HEK293 (cell line): ENCODE data around the gene HOXC11.

ENCODE experiments used
- FEZF1 ChIP-seq: fragments of 450-650 bp; formaldehyde crosslinking; IDR thresholded peaks from 2 replicates; pipeline ENCODE4 v1.5.1; 2016; ENCODE audit warnings: missing biosample characterization, missing genetic modification characterization
- KLF16 ChIP-seq: fragments of 450-650 bp; formaldehyde crosslinking; IDR thresholded peaks from 2 replicates; pipeline ENCODE4 v1.5.1; 2017; ENCODE audit warnings: missing biosample characterization, missing genetic modification characterization
- KLF8 ChIP-seq: fragments of 450-650 bp; formaldehyde crosslinking; IDR thresholded peaks from 2 replicates; pipeline ENCODE4 v1.5.1; 2016; ENCODE audit warnings: missing biosample characterization, missing genetic modification characterization
- PRDM1 ChIP-seq: fragments of 450-650 bp; formaldehyde crosslinking; IDR thresholded peaks from 2 replicates; pipeline ENCODE4; 2016; ENCODE audit warnings: missing biosample characterization, missing genetic modification characterization
- ZBTB21 ChIP-seq: fragments of 450-650 bp; formaldehyde crosslinking; IDR thresholded peaks from 2 replicates; pipeline ENCODE4 v1.5.1; 2017; ENCODE audit warnings: missing biosample characterization, missing genetic modification characterization
- ZBTB8A ChIP-seq: fragments of 450-650 bp; formaldehyde crosslinking; IDR thresholded peaks from 2 replicates; pipeline ENCODE4 v1.5.1; 2016; ENCODE audit warnings: missing biosample characterization, missing genetic modification characterization
- ZNF140 ChIP-seq: fragments of 450-650 bp; formaldehyde crosslinking; IDR thresholded peaks from 2 replicates; pipeline ENCODE4 v1.5.1; 2016; ENCODE audit warnings: missing biosample characterization, missing genetic modification characterization
- ZNF221 ChIP-seq: fragments of 450-650 bp; formaldehyde crosslinking; IDR thresholded peaks from 2 replicates; pipeline ENCODE4 v1.5.1; 2017; ENCODE audit warnings: missing biosample characterization, missing genetic modification characterization, borderline replicate concordance
- ZNF248 ChIP-seq: fragments of 450-650 bp; formaldehyde crosslinking; IDR thresholded peaks from 2 replicates; pipeline ENCODE4 v1.5.1; 2017; ENCODE audit warnings: missing biosample characterization, missing genetic modification characterization
- ZNF324 ChIP-seq: fragments of 450-650 bp; formaldehyde crosslinking; IDR thresholded peaks from 2 replicates; pipeline ENCODE4 v1.5.1; 2016; ENCODE audit warnings: missing biosample characterization, missing genetic modification characterization
- ZNF350 ChIP-seq: fragments of 450-650 bp; formaldehyde crosslinking; IDR thresholded peaks from 2 replicates; pipeline ENCODE4 v1.5.0; 2017; ENCODE audit warnings: missing biosample characterization, mild to moderate bottlenecking, missing genetic modification characterization
- ZNF391 ChIP-seq: fragments of 450-650 bp; formaldehyde crosslinking; IDR thresholded peaks from 2 replicates; pipeline ENCODE4 v1.5.1; 2016; ENCODE audit warnings: low read depth, missing biosample characterization, missing genetic modification characterization, borderline replicate concordance
- ZNF426 ChIP-seq: fragments of 450-650 bp; formaldehyde crosslinking; IDR thresholded peaks from 2 replicates; pipeline ENCODE4 v1.5.1; 2017; ENCODE audit warnings: missing biosample characterization, missing genetic modification characterization, mild to moderate bottlenecking, inconsistent platforms, moderate library complexity
- ZNF48 ChIP-seq: fragments of 450-650 bp; formaldehyde crosslinking; IDR thresholded peaks from 2 replicates; pipeline ENCODE4 v1.5.1; 2016; ENCODE audit warnings: missing biosample characterization, missing genetic modification characterization
- ZNF585B ChIP-seq: fragments of 450-650 bp; formaldehyde crosslinking; IDR thresholded peaks from 2 replicates; pipeline ENCODE4 v1.5.1; 2016; ENCODE audit warnings: missing biosample characterization, missing genetic modification characterization
- ZNF629 ChIP-seq: fragments of 450-650 bp; formaldehyde crosslinking; IDR thresholded peaks from 2 replicates; pipeline ENCODE4 v1.5.1; 2017; ENCODE audit warnings: missing biosample characterization, missing genetic modification characterization
- ZNF776 ChIP-seq: fragments of 450-650 bp; formaldehyde crosslinking; IDR thresholded peaks from 2 replicates; pipeline ENCODE4 v1.5.0; 2017; ENCODE audit warnings: missing biosample characterization, missing genetic modification characterization, borderline replicate concordance
- ZSCAN23 ChIP-seq: fragments of 450-650 bp; formaldehyde crosslinking; IDR thresholded peaks from 2 replicates; pipeline ENCODE4 v1.5.1; 2016; ENCODE audit warnings: missing biosample characterization, missing genetic modification characterization
- ZXDB ChIP-seq: fragments of 450-650 bp; formaldehyde crosslinking; IDR thresholded peaks from 2 replicates; pipeline ENCODE4 v1.5.1; 2016; ENCODE audit warnings: missing biosample characterization, missing genetic modification characterization
- TF ChIP-seq, protein P1 (sequence below): fragments of 450-650 bp; formaldehyde crosslinking; IDR thresholded peaks from 2 replicates; pipeline ENCODE4 v1.5.1; 2016; ENCODE audit warnings: missing biosample characterization, missing genetic modification characterization
- TF ChIP-seq, protein P2 (sequence below): fragments of 450-650 bp; formaldehyde crosslinking; IDR thresholded peaks from 2 replicates; pipeline ENCODE4; 2016; ENCODE audit warnings: missing biosample characterization, missing genetic modification characterization
- TF ChIP-seq, protein P3 (sequence below): fragments of 450-650 bp; formaldehyde crosslinking; IDR thresholded peaks from 2 replicates; pipeline ENCODE4 v1.5.1; 2017; ENCODE audit warnings: missing biosample characterization, missing genetic modification characterization
- TF ChIP-seq, protein P4 (sequence below): fragments of 450-650 bp; formaldehyde crosslinking; IDR thresholded peaks from 2 replicates; pipeline ENCODE4 v1.5.1; 2016; ENCODE audit warnings: missing biosample characterization, missing genetic modification characterization, borderline replicate concordance
- TF ChIP-seq, protein P5 (sequence below): fragments of 450-650 bp; formaldehyde crosslinking; IDR thresholded peaks from 2 replicates; pipeline ENCODE4 v1.5.1; 2016; ENCODE audit warnings: missing biosample characterization, missing genetic modification characterization

The HOXC11 gene

DNA sequence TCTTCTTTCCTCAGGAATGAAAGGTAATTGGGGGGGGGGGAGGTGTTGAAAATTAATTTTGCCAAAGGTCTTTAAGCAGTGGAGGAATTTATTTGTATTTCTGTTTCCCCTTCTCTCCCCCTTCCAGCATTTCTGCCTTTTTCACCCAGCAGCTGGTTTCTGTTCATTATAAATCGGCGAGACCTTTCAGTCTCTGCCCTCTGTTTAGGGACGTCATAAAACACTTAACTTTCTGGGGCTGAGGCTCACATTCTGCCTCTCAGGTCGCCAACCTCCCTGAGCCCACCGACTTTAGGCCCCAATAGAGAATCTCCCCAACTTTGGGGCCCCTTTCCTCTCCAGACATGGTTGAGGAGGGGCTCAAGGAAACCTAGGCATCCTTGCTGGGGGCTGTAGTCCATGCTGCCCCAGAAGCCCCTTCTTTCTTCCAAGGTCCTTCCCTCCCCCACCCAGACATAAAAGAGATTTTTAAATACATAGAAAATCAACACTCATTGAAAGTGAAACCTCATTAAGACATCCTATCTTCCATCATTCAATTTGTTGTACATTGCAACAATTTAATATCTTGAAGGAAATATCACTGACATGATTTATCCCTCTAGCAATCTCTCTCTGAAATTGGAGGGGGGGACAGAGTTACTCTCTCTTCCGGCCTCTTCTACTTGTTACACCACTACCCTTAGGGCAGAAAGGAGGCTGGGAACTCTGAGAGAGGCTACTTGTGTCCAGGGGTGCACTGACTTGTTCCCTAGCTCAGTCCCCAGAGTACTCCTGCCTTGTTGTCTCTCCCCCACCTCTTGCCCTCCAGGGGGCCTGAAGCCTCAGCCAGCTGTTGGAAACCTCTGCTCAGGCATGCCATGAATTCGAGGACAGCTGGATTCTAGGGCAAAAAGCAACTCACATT, 52.8 kb downstream of the HOXC11 start (continued):
- TF ChIP-seq ZSCAN23 (tag by site-specific recombination), result no peak
- no peak for TF ChIP-seq KLF8 (tag by site-specific recombination)
- peak; percentile 42; the same call in 1 of the 2 replicates for TF ChIP-seq ZBTB8A (tag by site-specific recombination)
- TF ChIP-seq ZNF350, result no peak
- no peak for TF ChIP-seq ZNF48
- TF ChIP-seq, protein P1, sequence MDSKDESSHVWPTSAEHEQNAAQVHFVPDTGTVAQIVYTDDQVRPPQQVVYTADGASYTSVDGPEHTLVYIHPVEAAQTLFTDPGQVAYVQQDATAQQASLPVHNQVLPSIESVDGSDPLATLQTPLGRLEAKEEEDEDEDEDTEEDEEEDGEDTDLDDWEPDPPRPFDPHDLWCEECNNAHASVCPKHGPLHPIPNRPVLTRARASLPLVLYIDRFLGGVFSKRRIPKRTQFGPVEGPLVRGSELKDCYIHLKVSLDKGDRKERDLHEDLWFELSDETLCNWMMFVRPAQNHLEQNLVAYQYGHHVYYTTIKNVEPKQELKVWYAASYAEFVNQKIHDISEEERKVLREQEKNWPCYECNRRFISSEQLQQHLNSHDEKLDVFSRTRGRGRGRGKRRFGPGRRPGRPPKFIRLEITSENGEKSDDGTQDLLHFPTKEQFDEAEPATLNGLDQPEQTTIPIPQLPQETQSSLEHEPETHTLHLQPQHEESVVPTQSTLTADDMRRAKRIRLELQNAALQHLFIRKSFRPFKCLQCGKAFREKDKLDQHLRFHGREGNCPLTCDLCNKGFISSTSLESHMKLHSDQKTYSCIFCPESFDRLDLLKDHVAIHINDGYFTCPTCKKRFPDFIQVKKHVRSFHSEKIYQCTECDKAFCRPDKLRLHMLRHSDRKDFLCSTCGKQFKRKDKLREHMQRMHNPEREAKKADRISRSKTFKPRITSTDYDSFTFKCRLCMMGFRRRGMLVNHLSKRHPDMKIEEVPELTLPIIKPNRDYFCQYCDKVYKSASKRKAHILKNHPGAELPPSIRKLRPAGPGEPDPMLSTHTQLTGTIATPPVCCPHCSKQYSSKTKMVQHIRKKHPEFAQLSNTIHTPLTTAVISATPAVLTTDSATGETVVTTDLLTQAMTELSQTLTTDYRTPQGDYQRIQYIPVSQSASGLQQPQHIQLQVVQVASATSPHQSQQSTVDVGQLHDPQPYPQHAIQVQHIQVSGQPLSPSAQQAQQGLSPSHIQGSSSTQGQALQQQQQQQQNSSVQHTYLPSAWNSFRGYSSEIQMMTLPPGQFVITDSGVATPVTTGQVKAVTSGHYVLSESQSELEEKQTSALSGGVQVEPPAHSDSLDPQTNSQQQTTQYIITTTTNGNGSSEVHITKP (tag by site-specific recombination), result peak; percentile 33; the same call in 1 of the 2 replicates
- TF ChIP-seq ZBTB21 (tag by site-specific recombination), result no peak
- no peak for TF ChIP-seq FEZF1 (tag by site-specific recombination)
- TF ChIP-seq ZNF248 (tag by site-specific recombination), result no peak
- TF ChIP-seq ZNF324 (tag by site-specific recombination), result no peak
- TF ChIP-seq ZNF221 (tag by site-specific recombination), result no peak
- TF ChIP-seq, protein P2, sequence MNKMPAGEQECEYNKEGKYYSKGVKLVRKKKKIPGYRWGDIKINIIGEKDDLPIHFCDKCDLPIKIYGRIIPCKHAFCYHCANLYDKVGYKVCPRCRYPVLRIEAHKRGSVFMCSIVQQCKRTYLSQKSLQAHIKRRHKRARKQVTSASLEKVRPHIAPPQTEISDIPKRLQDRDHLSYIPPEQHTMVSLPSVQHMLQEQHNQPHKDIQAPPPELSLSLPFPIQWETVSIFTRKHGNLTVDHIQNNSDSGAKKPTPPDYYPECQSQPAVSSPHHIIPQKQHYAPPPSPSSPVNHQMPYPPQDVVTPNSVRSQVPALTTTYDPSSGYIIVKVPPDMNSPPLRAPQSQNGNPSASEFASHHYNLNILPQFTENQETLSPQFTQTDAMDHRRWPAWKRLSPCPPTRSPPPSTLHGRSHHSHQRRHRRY (tag by site-specific recombination), result no peak
- TF ChIP-seq ZNF140 (tag by site-specific recombination), result no peak
- no peak for TF ChIP-seq ZNF391
- peak; percentile 45; the same call in 1 of the 2 replicates for TF ChIP-seq PRDM1
- no peak for TF ChIP-seq ZNF776 (tag by site-specific recombination)
- TF ChIP-seq ZNF426 (tag by site-specific recombination), result no peak
- TF ChIP-seq, protein P3, sequence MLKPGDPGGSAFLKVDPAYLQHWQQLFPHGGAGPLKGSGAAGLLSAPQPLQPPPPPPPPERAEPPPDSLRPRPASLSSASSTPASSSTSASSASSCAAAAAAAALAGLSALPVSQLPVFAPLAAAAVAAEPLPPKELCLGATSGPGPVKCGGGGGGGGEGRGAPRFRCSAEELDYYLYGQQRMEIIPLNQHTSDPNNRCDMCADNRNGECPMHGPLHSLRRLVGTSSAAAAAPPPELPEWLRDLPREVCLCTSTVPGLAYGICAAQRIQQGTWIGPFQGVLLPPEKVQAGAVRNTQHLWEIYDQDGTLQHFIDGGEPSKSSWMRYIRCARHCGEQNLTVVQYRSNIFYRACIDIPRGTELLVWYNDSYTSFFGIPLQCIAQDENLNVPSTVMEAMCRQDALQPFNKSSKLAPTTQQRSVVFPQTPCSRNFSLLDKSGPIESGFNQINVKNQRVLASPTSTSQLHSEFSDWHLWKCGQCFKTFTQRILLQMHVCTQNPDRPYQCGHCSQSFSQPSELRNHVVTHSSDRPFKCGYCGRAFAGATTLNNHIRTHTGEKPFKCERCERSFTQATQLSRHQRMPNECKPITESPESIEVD (tag by site-specific recombination), result peak; percentile 43
- TF ChIP-seq, protein P4, sequence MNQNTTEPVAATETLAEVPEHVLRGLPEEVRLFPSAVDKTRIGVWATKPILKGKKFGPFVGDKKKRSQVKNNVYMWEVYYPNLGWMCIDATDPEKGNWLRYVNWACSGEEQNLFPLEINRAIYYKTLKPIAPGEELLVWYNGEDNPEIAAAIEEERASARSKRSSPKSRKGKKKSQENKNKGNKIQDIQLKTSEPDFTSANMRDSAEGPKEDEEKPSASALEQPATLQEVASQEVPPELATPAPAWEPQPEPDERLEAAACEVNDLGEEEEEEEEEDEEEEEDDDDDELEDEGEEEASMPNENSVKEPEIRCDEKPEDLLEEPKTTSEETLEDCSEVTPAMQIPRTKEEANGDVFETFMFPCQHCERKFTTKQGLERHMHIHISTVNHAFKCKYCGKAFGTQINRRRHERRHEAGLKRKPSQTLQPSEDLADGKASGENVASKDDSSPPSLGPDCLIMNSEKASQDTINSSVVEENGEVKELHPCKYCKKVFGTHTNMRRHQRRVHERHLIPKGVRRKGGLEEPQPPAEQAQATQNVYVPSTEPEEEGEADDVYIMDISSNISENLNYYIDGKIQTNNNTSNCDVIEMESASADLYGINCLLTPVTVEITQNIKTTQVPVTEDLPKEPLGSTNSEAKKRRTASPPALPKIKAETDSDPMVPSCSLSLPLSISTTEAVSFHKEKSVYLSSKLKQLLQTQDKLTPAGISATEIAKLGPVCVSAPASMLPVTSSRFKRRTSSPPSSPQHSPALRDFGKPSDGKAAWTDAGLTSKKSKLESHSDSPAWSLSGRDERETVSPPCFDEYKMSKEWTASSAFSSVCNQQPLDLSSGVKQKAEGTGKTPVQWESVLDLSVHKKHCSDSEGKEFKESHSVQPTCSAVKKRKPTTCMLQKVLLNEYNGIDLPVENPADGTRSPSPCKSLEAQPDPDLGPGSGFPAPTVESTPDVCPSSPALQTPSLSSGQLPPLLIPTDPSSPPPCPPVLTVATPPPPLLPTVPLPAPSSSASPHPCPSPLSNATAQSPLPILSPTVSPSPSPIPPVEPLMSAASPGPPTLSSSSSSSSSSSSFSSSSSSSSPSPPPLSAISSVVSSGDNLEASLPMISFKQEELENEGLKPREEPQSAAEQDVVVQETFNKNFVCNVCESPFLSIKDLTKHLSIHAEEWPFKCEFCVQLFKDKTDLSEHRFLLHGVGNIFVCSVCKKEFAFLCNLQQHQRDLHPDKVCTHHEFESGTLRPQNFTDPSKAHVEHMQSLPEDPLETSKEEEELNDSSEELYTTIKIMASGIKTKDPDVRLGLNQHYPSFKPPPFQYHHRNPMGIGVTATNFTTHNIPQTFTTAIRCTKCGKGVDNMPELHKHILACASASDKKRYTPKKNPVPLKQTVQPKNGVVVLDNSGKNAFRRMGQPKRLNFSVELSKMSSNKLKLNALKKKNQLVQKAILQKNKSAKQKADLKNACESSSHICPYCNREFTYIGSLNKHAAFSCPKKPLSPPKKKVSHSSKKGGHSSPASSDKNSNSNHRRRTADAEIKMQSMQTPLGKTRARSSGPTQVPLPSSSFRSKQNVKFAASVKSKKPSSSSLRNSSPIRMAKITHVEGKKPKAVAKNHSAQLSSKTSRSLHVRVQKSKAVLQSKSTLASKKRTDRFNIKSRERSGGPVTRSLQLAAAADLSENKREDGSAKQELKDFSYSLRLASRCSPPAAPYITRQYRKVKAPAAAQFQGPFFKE (tag by site-specific recombination), result no peak
- no peak for TF ChIP-seq ZNF585B (tag by site-specific recombination)
- TF ChIP-seq, protein P5, sequence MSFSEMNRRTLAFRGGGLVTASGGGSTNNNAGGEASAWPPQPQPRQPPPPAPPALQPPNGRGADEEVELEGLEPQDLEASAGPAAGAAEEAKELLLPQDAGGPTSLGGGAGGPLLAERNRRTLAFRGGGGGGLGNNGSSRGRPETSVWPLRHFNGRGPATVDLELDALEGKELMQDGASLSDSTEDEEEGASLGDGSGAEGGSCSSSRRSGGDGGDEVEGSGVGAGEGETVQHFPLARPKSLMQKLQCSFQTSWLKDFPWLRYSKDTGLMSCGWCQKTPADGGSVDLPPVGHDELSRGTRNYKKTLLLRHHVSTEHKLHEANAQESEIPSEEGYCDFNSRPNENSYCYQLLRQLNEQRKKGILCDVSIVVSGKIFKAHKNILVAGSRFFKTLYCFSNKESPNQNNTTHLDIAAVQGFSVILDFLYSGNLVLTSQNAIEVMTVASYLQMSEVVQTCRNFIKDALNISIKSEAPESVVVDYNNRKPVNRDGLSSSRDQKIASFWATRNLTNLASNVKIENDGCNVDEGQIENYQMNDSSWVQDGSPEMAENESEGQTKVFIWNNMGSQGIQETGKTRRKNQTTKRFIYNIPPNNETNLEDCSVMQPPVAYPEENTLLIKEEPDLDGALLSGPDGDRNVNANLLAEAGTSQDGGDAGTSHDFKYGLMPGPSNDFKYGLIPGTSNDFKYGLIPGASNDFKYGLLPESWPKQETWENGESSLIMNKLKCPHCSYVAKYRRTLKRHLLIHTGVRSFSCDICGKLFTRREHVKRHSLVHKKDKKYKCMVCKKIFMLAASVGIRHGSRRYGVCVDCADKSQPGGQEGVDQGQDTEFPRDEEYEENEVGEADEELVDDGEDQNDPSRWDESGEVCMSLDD (tag by site-specific recombination), result 0 out of 2 replicates have a peak, but pooled peaks have one; percentile 25
- no peak; the same call in none of the 2 replicates for TF ChIP-seq ZNF629 (tag by site-specific recombination)
- TF ChIP-seq ZXDB (tag by site-specific recombination), result no peak
- no peak for TF ChIP-seq KLF16 (tag by site-specific recombination)
